PC-3 (cell line): ENCODE measurements around the gene LSM3. TPM values are rescaled to one million over a fixed set of nuclear protein-coding genes. Genes with fewer than 3 reads are reported as not detected.

Experiments used
- ATAC-seq: fragments of 200-7000 bp; cut with Tn5 transposase; 2 replicates; pipeline ENCODE4 v1.9.1; 2020; ENCODE audit warnings: mild to moderate bottlenecking, moderate library complexity
- BruUV-seq: library from RNA; stranded (reverse); fragments of 400-500 nt; replicated peaks from 2 replicates; lab custom pipeline; 2021; lab: Mats Ljungman, UMichigan
- CTCF ChIA-PET: fragments of 300-600 bp; sonication (Branson Sonifier 250); formaldehyde crosslinking; loops from one replicate; lab custom pipeline; 2022; ENCODE audit warnings: antibody characterized with exemption; lab: Charles Lee
- POLR2A ChIA-PET: fragments of 300-600 bp; sonication (Branson Sonifier 250); formaldehyde crosslinking; loops from one replicate; lab custom pipeline; 2022; ENCODE audit warnings: antibody characterized with exemption; ENCODE audit not compliant: unreplicated experiment; lab: Charles Lee
- DNase-seq: peaks from one replicate; pipeline ENCODE4 v3.0.0-alpha.2; 2015
- H2AFZ ChIP-seq: fragments of 300-600 bp; sonication (generic); 2 replicates; pipeline ENCODE4 v1.6.0; 2016; ENCODE audit warnings: antibody characterized with exemption, low read length
- H3F3A ChIP-seq: fragments of 300-600 bp; sonication (generic); one replicate; pipeline ENCODE4 v1.6.0; 2017; ENCODE audit warnings: antibody characterized with exemption, low read length, control low read depth, mild to moderate bottlenecking; ENCODE audit not compliant: unreplicated experiment
- H3K27ac ChIP-seq: fragments of 300-600 bp; sonication (generic); 2 replicates; pipeline ENCODE4 v1.5.1; 2016; ENCODE audit warnings: mild to moderate bottlenecking, low read length
- H3K27me3 ChIP-seq: fragments of 300-600 bp; sonication (generic); 2 replicates; pipeline ENCODE4 v1.6.1; 2016; ENCODE audit warnings: low read length, mixed read lengths
- H3K36me3 ChIP-seq: fragments of 300-600 bp; sonication (generic); 2 replicates; pipeline ENCODE4 v1.6.1; 2016; ENCODE audit warnings: low read depth, mixed run types, low read length, mixed read lengths
- H3K4me1 ChIP-seq: fragments of 300-600 bp; sonication (generic); 2 replicates; pipeline ENCODE4 v1.5.1; 2016; ENCODE audit warnings: low read length; ENCODE audit not compliant: insufficient read depth
- H3K4me2 ChIP-seq: fragments of 300-600 bp; sonication (generic); 2 replicates; pipeline ENCODE4 v1.6.0; 2016; ENCODE audit warnings: low read length
- H3K4me3 ChIP-seq: fragments of 300-600 bp; sonication (generic); 2 replicates; pipeline ENCODE4 v1.5.1; 2016; ENCODE audit warnings: mild to moderate bottlenecking, low read length, mixed read lengths
- H3K79me2 ChIP-seq: fragments of 300-600 bp; sonication (generic); 2 replicates; pipeline ENCODE4 v1.6.1; 2017; ENCODE audit warnings: low read length, mixed read lengths
- H3K9ac ChIP-seq: fragments of 300-600 bp; sonication (generic); 2 replicates; pipeline ENCODE4 v1.6.0; 2016; ENCODE audit warnings: mild to moderate bottlenecking, low read length
- H3K9me2 ChIP-seq: fragments of 300-600 bp; sonication (generic); replicated peaks from 2 replicates; pipeline ENCODE4 v1.6.1; 2016; ENCODE audit warnings: mixed run types, low read length, mixed read lengths
- H3K9me3 ChIP-seq: fragments of 300-600 bp; sonication (generic); 2 replicates; pipeline ENCODE4 v1.6.1; 2016; ENCODE audit warnings: low read length, mixed read lengths
- H4K20me1 ChIP-seq: fragments of 300-600 bp; sonication (generic); 2 replicates; pipeline ENCODE4 v1.6.1; 2016; ENCODE audit warnings: low read length, mixed read lengths
- CTCF ChIP-seq: fragments of 300-600 bp; sonication (generic); conservative IDR thresholded peaks from 2 replicates; pipeline ENCODE4 v1.5.1; 2017; ENCODE audit warnings: antibody characterized with exemption, low read depth, mild to moderate bottlenecking, low read length
- EZH2 ChIP-seq: fragments of 300-600 bp; sonication (generic); IDR thresholded peaks from one replicate; pipeline ENCODE4 v1.6.1; 2017; ENCODE audit warnings: antibody characterized with exemption, mild to moderate bottlenecking, low read length; ENCODE audit not compliant: unreplicated experiment
- EZH2phosphoT487 ChIP-seq: fragments of 300-600 bp; sonication (generic); IDR thresholded peaks from 2 replicates; pipeline ENCODE4 v1.6.1; 2018; ENCODE audit warnings: mild to moderate bottlenecking, antibody characterized with exemption, low read length, borderline replicate concordance
- intact Hi-C: fragments of 100-400 bp; cut with micrococcal nuclease; formaldehyde crosslinking; loops from 2 replicates; pipeline ENCODE4 v1.9.0; 2023
- total RNA-seq: library from RNA; depleted of rRNA; stranded (reverse); fragments of >200 nt; gene quantifications from 2 replicates; pipeline ENCODE4 v1.2.3, GENCODE V29; 2014

The LSM3 gene
- total RNA-seq, 1 experiment from 2014 or later, result 27.2 TPM

- Histone ChIP-seq H3K79me2 (no peaks in the 10 kb centered on the region), H3K36me3 (0 out of 2 replicates have a peak, but pooled peaks cover 3% of the 10 kb centered on the region), H4K20me1 (no peaks in the 10 kb centered on the region), H3K4me1 (peaks cover 44% of the 10 kb centered on the region), H2AFZ (no peak overlapping the region), H3K4me3 (0 out of 2 replicates have a peak overlapping the region, but pooled peaks have one; percentile 2), H3K9me2 (no peaks in the 10 kb centered on the region), H3K27me3 (no peaks in the 10 kb centered on the region), H3F3A (no peaks in the 10 kb centered on the region), H3K9ac (peak overlapping the region; percentile 42), H3K4me2 (peak overlapping the region; percentile 59), H3K27ac (peak overlapping the region; percentile 82), H3K9me3 (peaks cover 7% of the 10 kb centered on the region)
- ChIA-PET CTCF (interaction anchor here (0.6 kb wide), 1 partner anchor 24 kb away, joined by 7 read pairs; no protein-coding TSS in a partner anchor), POLR2A (no interaction called here)
- intact Hi-C loops, result no loop called here
- ATAC-seq, result peak; percentile 76
- no TSS peak for BruUV-seq
- DNase-seq, result peak; percentile 88
- TF ChIP-seq CTCF (no peak), EZH2 (no peak), EZH2phosphoT487 (no peak)
Observed at GRCh38 chr3:14234251-14235002, 55.8 kb downstream of the LSM3 start.

GRCh38 chr3:14235003-14235911, 56.6 kb downstream of the LSM3 start:
- ChIA-PET CTCF (interaction anchor here (0.6 kb wide), 1 partner anchor 24 kb away, joined by 7 read pairs; no protein-coding TSS in a partner anchor), POLR2A (no interaction called here)
- DNase-seq (peak; percentile 68), ATAC-seq (peak; percentile 31)
- Histone ChIP-seq H3K27ac (peak overlapping the region; percentile 82), H3K36me3 (0 out of 2 replicates have a peak, but pooled peaks cover 3% of the 10 kb centered on the region), H3K27me3 (no peaks in the 10 kb centered on the region), H3K9ac (peak overlapping the region; percentile 42), H3K9me3 (peaks cover 7% of the 10 kb centered on the region), H3K9me2 (no peaks in the 10 kb centered on the region), H2AFZ (no peak overlapping the region), H3K4me3 (no peak overlapping the region), H4K20me1 (no peaks in the 10 kb centered on the region), H3K4me1 (peaks cover 38% of the 10 kb centered on the region), H3F3A (no peaks in the 10 kb centered on the region), H3K4me2 (peak overlapping the region; percentile 59), H3K79me2 (no peaks in the 10 kb centered on the region)
- intact Hi-C loops, result no loop called here
- BruUV-seq, result no TSS peak
- TF ChIP-seq CTCF (no peak), EZH2phosphoT487 (no peak), EZH2 (no peak)
